Brain microvascular endothelial cell (primary cell): ENCODE data around the gene WWOX.

Source experiments
- DNase-seq: peaks from one replicate; pipeline ENCODE4 v3.0.0-alpha.2; 2020
- H3K27ac ChIP-seq: fragments of 250-450 bp; sonication (Bioruptor Pico); 2 replicates; pipeline ENCODE4 v1.5.1; 2020; ENCODE audit warnings: mild to moderate bottlenecking, moderate library complexity
- H3K27me3 ChIP-seq: fragments of 250-450 bp; sonication (Bioruptor Pico); replicated peaks from 2 replicates; pipeline ENCODE4 v1.5.1; 2020; ENCODE audit warnings: mild to moderate bottlenecking
- H3K36me3 ChIP-seq: fragments of 250-450 bp; sonication (Bioruptor Pico); replicated peaks from 2 replicates; pipeline ENCODE4 v1.5.1; 2020; ENCODE audit warnings: mild to moderate bottlenecking
- H3K4me3 ChIP-seq: 2 replicates; pipeline ENCODE4 v1.5.1; 2011; ENCODE audit warnings: low read depth, mild to moderate bottlenecking, control low read depth, low read length, moderate library complexity
- CTCF ChIP-seq: IDR thresholded peaks from 2 replicates; pipeline ENCODE4 v1.5.1; 2011; ENCODE audit warnings: low read depth, mild to moderate bottlenecking, moderate library complexity, low read length, control low read depth, inconsistent platforms; ENCODE audit errors: missing control alignments
- in situ Hi-C: cut with HindIII; loops from 2 replicates; pipeline ENCODE4 v1.10.0; 2017; ENCODE audit warnings: low sequenced_read_pairs, low pct_ligation_motif_present

WWOX gene

GRCh38 chr16:78660795-78661194 is 561.3 kb downstream of the WWOX start:
- DNase-seq, result no peak
- no peak for TF ChIP-seq CTCF
- Histone ChIP-seq H3K27ac (no peak overlapping the region), H3K36me3 (no peaks in the 10 kb centered on the region), H3K4me3 (no peak overlapping the region), H3K27me3 (no peaks in the 10 kb centered on the region)
- in situ Hi-C loops, result no loop called here

DNA sequence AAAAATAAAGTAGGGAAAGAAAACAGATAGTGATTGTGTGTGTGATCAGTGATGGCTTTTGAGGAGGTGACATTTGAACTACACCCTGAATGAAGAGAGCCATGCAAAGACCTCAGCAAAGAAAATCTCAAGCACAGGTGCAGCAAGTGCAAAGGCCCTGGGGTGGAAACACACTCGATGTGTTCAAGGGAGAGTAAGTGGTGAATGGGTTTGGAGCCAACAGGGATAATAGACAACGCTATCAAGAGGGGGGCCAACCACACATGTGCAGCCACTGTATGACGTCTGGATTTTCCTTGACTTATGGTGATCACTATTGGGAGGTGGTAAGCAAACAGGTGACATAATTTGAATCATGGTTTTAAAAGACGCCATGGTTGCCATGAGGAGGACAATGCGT is 564.2 kb downstream of the WWOX start:
- no peak for TF ChIP-seq CTCF
- no peaks in the 10 kb centered on the region for H3K36me3 ChIP-seq
- H3K27ac ChIP-seq, result no peak overlapping the region
- no peak for DNase-seq
- in situ Hi-C loops, result no loop called here
- H3K27me3 ChIP-seq, result no peaks in the 10 kb centered on the region
- no peak overlapping the region for H3K4me3 ChIP-seq

DNA sequence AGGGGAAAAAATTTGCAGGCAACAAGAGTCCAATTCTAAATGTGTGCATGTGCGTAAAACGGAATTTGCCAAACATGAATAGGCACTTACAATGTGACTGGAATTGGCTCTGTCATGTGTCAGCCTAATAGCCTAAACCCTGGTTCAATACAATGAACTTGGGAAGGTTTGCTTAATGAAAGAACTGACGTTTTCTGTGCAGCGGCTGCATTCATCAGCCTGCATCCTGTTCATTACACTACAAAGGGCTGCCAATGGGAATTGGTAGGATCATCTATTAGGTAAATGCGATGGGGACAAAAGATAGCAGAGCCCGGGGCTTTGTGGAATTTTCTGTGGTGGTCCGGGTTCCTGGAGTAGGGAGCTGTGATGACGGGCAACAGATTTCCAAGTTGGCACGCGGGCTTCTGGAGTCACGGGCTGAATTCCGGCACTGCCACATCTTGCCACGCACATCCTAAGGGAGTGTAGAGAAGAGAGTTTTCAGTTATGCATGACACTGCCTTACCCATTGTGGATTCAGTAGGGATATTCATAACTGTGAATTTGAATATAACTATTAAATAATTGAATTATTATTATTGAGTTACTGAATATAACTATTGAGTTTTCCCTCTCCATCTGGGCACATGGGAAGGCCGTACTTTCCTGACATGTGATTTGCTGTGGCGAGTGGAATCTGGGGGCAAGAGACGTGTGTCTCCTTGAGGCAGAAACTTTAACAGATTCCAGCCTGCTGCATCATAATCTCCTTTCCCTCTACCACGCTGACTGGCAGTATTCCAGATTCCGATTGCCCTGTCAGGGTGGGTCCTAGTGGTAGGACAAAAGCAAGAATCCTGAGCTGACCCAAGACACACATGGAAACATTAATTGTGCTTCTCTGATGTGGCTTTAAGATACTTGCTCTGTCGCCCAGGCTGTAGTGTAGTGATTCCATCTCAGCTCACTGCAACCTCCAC is 565.6 kb downstream of the WWOX start:
- no peaks in the 10 kb centered on the region for H3K36me3 ChIP-seq
- H3K4me3 ChIP-seq, result no peak overlapping the region
- no peak for DNase-seq
- in situ Hi-C loops, result no loop called here
- H3K27ac ChIP-seq, result no peak overlapping the region
- H3K27me3 ChIP-seq, result no peaks in the 10 kb centered on the region
- TF ChIP-seq CTCF, result no peak

- Histone ChIP-seq H3K4me3 (no peak overlapping the region), H3K36me3 (no peaks in the 10 kb centered on the region), H3K27ac (no peak overlapping the region), H3K27me3 (no peaks in the 10 kb centered on the region)
- no peak for DNase-seq
- no peak for TF ChIP-seq CTCF
- in situ Hi-C loops, result no loop called here
Measured at GRCh38 chr16:78666318-78666717, 566.9 kb downstream of the WWOX start.

- DNase-seq, result no peak
- in situ Hi-C loops, result no loop called here
- H3K27ac ChIP-seq, result no peak overlapping the region
- no peaks in the 10 kb centered on the region for H3K27me3 ChIP-seq
- TF ChIP-seq CTCF, result no peak
- no peaks in the 10 kb centered on the region for H3K36me3 ChIP-seq
- H3K4me3 ChIP-seq, result no peak overlapping the region
Measured at GRCh38 chr16:78667675-78668074, 568.2 kb downstream of the WWOX start.
